ENCODE results near the gene LCLAT1.
"Not testable (repeated sequence)": the region's sequence is repeated elsewhere in the genome, so short reads cannot be mapped to it uniquely, and the experiment has no call there.

LCLAT1 gene

DNA sequence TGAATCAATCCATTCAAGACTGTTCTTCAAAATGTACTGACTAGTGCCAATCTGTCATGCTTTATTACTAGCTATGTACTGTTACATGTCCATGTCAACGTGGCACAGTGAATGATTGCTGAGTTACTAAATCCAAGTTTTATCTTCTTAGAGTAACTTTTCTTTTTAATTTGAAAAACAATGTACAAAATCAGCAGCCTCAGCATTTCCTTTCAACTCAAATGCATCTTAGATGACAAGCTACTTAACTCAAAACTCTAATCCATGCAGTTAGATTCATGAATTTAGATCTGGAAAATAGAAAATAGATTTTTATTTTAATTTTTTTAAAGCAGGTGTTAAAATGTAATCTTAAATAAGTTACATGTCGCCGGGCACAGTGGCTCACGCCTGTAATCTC is 186.0 kb downstream of the LCLAT1 start:
- H3K9me3 ChIP-seq (ENCODE audit: insufficient read depth, low read depth, low read length): no peaks in the 10 kb centered on the region
- H3K9ac ChIP-seq (ENCODE audit: low read depth, low read length): no peak overlapping the region
- H3K36me3 ChIP-seq (ENCODE audit: insufficient read depth, low read depth, low read length): no peaks in the 10 kb centered on the region
- no peak overlapping the region for H3K27ac ChIP-seq (ENCODE audit: low read length)
- H3K4me1 ChIP-seq (ENCODE audit: insufficient read depth, low read length): peaks cover 8% of the 10 kb centered on the region; the same call in 1 of the 2 replicates
- no peaks in the 10 kb centered on the region for H3K27me3 ChIP-seq (ENCODE audit: insufficient read depth, low read length)
- H3K4me3 ChIP-seq (ENCODE audit: low read length): no peak overlapping the region

DNA sequence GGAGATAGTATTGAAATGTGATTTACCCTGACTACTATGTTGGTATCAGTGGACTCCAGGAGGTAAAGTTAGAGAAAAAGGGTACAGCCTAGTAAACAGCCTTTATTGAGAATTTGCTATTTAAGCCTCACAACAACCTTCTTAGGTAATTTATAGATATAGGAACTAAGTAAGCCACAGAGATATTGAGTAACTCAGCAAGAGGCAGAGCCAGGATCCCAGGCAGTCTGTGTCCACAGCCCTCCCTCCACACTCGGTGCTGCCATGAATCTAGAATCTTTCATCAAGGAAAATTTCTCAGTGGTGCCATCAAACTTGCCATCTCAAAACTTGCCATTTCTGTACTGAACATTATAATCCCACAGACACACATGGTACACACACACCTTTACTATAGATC is 189.3 kb downstream of the LCLAT1 start:
- Histone ChIP-seq H3K9me3 (ENCODE audit: insufficient read depth, low read depth, low read length) (no peaks in the 10 kb centered on the region), H3K4me1 (ENCODE audit: insufficient read depth, low read length) (no peaks in the 10 kb centered on the region), H3K27ac (ENCODE audit: low read length) (no peak overlapping the region), H3K4me3 (ENCODE audit: low read length) (no peak overlapping the region), H3K9ac (ENCODE audit: low read depth, low read length) (no peak overlapping the region), H3K36me3 (ENCODE audit: insufficient read depth, low read depth, low read length) (peaks cover 13% of the 10 kb centered on the region), H3K27me3 (ENCODE audit: insufficient read depth, low read length) (no peaks in the 10 kb centered on the region)

DNA sequence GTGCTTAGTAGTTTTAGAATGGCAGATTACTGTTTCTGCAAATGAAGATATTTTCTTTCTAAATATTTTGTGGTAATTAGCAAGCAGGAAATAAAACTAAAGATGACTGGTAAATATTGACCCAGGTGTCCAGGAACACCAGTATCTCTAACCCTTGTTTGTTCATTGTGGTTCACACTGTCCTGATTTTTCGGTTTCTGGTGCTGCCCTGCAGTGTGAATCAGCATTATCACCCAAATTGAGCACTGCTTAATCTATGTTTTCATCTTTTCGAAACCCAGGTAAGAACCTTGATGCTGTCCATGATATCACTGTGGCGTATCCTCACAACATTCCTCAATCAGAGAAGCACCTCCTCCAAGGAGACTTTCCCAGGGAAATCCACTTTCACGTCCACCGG is 192.8 kb downstream of the LCLAT1 start:
- Histone ChIP-seq H3K36me3 (ENCODE audit: insufficient read depth, low read depth, low read length) (peaks cover 19% of the 10 kb centered on the region), H3K9me3 (ENCODE audit: insufficient read depth, low read depth, low read length) (no peaks in the 10 kb centered on the region), H3K4me3 (ENCODE audit: low read length) (no peak overlapping the region), H3K4me1 (ENCODE audit: insufficient read depth, low read length) (no peaks in the 10 kb centered on the region), H3K27me3 (ENCODE audit: insufficient read depth, low read length) (no peaks in the 10 kb centered on the region), H3K27ac (ENCODE audit: low read length) (no peak overlapping the region), H3K9ac (ENCODE audit: low read depth, low read length) (no peak overlapping the region)

DNA sequence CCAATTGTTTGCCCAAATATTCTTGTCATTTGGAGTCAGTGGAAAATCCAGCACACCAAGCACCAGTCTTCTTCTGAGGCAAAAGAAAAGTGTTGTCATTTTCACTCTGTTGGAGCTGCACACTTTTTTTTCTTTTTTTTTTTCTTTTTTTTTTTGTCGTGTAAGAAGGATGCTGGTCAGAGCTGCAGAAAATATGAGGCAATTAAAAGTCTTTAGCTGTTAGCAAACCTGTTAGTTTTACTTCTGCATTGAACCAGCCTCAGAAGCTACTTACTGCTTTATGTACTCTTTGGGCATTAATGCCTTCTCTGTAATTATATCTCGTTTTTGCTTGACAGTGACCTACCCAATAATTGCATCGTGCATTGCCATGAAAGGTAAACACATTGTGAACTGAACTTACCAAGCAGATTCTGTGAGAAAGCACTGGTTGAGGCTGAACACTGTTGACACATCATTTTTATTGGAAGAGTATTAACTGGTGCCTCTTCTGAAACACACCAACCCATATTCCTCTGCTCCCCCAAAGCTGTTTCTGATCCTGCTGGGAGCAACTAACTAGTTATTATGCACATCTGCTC is 194.8 kb downstream of the LCLAT1 start:
- H3K9me3 ChIP-seq (ENCODE audit: insufficient read depth, low read depth, low read length): no peaks in the 10 kb centered on the region
- no peak overlapping the region for H3K4me3 ChIP-seq (ENCODE audit: low read length)
- no peak overlapping the region for H3K9ac ChIP-seq (ENCODE audit: low read depth, low read length)
- peaks cover 19% of the 10 kb centered on the region for H3K36me3 ChIP-seq (ENCODE audit: insufficient read depth, low read depth, low read length)
- H3K4me1 ChIP-seq (ENCODE audit: insufficient read depth, low read length): no peaks in the 10 kb centered on the region
- no peaks in the 10 kb centered on the region for H3K27me3 ChIP-seq (ENCODE audit: insufficient read depth, low read length)
- H3K27ac ChIP-seq (ENCODE audit: low read length): no peak overlapping the region

DNA sequence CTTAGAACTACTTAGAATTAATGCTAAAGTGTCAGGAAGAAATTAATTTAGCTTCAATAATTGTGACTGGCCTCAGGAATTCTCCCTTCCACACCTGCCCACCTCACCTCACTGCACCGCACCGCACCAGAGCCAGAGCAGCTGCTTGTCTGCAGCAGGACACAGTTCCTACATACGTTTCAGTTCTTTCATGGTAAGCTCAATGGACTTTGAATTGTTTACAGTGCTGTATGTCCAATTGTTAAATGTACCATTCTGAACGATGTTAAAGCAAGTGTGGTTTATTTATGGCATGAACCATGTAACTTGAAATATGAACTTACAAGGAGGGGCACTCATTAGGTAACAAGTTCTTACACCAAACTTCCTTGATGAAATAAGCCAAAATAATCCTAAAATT is 196.0 kb downstream of the LCLAT1 start:
- H3K36me3 ChIP-seq (ENCODE audit: insufficient read depth, low read depth, low read length): peaks cover 19% of the 10 kb centered on the region
- not testable (repeated sequence) for H3K4me1 ChIP-seq (ENCODE audit: insufficient read depth, low read length); H3K9me3 ChIP-seq (ENCODE audit: insufficient read depth, low read depth, low read length); H3K9ac ChIP-seq (ENCODE audit: low read depth, low read length); H3K27me3 ChIP-seq (ENCODE audit: insufficient read depth, low read length); H3K27ac ChIP-seq (ENCODE audit: low read length); H3K4me3 ChIP-seq (ENCODE audit: low read length)

DNA sequence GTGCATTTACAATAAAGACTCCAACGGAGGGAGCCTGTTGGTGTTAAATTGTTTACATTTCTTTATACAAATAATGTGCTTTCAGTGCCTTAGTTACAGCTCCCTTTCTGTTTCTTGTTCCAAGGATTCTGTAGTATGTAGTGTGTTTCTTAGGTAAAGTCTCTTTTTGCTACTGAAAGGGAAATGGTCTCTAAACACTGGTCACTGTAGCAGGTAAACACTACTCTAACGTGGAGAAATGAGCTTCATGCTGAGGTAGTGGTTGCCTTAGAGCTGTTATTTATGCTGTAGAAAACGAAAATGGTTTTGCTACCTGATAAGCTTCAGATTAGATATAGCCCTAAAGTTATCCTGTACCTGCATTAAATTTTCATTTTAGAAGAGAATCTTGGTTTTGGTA is 196.6 kb downstream of the LCLAT1 start:
- Histone ChIP-seq H3K9me3 (ENCODE audit: insufficient read depth, low read depth, low read length) (no peaks in the 10 kb centered on the region), H3K9ac (ENCODE audit: low read depth, low read length) (no peak overlapping the region), H3K36me3 (ENCODE audit: insufficient read depth, low read depth, low read length) (peaks cover 19% of the 10 kb centered on the region), H3K4me1 (ENCODE audit: insufficient read depth, low read length) (no peaks in the 10 kb centered on the region), H3K27ac (ENCODE audit: low read length) (no peak overlapping the region), H3K4me3 (ENCODE audit: low read length) (no peak overlapping the region), H3K27me3 (ENCODE audit: insufficient read depth, low read length) (no peaks in the 10 kb centered on the region)

DNA sequence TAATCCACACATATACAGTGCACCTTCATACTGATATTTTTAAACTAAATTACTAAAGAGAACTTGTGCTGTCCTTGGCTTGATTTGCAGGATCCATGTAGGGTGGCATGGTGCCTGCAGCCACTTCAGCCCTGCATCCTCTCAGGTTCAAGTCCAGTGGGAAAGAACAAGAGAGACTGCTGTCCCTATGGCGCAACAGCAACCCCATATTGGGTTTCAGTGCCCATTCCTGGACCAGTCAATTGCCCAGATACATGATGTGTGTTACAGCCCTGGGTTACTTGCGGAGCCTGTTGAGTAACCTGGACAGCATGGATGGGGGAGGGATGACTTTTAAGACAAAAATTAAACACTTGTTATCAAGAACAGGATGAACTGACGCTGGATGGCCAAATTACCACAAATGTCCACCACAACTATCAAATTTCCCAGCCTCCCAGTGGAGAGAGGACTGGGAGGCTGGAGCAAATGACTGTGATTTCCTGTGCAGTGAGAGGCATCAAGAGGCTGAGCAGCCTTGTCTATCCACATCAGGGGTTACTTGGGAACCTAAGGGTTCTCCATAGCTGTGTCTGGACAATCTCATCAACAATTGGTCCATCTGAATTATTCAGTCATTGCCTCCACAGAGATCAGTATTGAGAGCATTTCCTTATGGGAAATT is 198.2 kb downstream of the LCLAT1 start:
- Histone ChIP-seq H3K36me3 (ENCODE audit: insufficient read depth, low read depth, low read length) (peaks cover 17% of the 10 kb centered on the region), H3K9me3 (ENCODE audit: insufficient read depth, low read depth, low read length) (no peaks in the 10 kb centered on the region), H3K4me1 (ENCODE audit: insufficient read depth, low read length) (no peaks in the 10 kb centered on the region), H3K9ac (ENCODE audit: low read depth, low read length) (no peak overlapping the region), H3K4me3 (ENCODE audit: low read length) (no peak overlapping the region), H3K27ac (ENCODE audit: low read length) (no peak overlapping the region), H3K27me3 (ENCODE audit: insufficient read depth, low read length) (no peaks in the 10 kb centered on the region)

DNA sequence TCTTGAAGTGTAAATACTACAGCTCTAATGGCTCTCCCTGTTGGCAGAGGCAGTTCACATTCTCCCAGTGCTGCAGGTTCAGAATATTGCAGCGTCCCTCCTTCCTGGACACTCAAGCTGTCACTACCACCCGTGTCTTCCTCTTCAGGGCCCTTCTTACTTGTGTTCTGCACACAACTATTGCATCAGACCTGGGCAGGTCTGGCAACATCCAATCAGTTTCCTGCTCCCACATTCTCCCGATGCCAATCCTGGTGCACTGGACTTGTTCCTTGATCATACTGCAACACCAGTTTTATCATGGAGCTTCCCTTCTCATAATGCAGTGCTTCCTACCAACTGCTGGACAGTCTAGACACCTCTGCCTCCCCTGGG is 198.7 kb downstream of the LCLAT1 start:
- H3K36me3 ChIP-seq (ENCODE audit: insufficient read depth, low read depth, low read length): peaks cover 13% of the 10 kb centered on the region; the same call in 1 of the 2 replicates
- H3K4me3 ChIP-seq (ENCODE audit: low read length): no peak overlapping the region
- H3K9me3 ChIP-seq (ENCODE audit: insufficient read depth, low read depth, low read length): no peaks in the 10 kb centered on the region
- no peak overlapping the region for H3K9ac ChIP-seq (ENCODE audit: low read depth, low read length)
- H3K4me1 ChIP-seq (ENCODE audit: insufficient read depth, low read length): no peaks in the 10 kb centered on the region
- H3K27me3 ChIP-seq (ENCODE audit: insufficient read depth, low read length): no peaks in the 10 kb centered on the region
- no peak overlapping the region for H3K27ac ChIP-seq (ENCODE audit: low read length)

DNA sequence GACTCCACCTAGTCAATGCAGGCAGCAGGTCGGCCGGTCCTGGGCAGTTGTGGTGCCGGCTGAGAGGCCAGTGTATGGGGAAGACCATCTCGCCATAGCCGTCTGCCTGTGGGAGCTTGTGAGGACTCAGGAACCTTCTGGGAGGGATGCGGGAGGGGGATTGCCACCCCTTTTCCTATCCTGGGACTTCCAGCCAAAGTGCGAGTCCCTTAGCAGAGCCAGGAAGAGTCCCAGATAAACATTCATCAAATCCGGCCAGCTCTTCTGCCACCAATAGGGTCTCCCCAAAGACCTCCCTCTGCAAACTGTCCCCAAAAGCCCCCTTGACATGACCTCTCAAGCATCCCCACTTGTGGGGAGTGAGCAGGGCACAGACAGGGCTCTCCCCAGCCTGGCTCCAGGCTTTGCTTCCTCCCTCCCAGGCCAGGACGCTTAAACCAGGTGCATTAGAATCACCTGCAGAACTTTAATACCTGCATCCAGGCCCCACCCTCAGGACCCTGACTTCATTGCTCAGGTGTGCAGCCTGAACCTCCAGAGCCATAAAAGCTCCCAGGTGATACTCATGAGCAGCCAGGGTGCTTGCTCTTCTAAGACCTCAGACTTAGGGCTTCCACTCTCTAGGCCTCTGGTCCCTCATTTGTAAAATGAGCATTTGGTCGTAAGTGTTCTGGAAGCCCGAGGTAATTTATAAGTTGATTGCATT is 200.9 kb downstream of the LCLAT1 start:
- Histone ChIP-seq H3K36me3 (ENCODE audit: insufficient read depth, low read depth, low read length) (no peaks in the 10 kb centered on the region), H3K27ac (ENCODE audit: low read length) (no peak overlapping the region), H3K27me3 (ENCODE audit: insufficient read depth, low read length) (peaks cover 2% of the 10 kb centered on the region; the same call in 1 of the 2 replicates), H3K4me1 (ENCODE audit: insufficient read depth, low read length) (peaks cover 14% of the 10 kb centered on the region), H3K9ac (ENCODE audit: low read depth, low read length) (no peak overlapping the region), H3K9me3 (ENCODE audit: insufficient read depth, low read depth, low read length) (no peaks in the 10 kb centered on the region), H3K4me3 (ENCODE audit: low read length) (no peak overlapping the region)

DNA sequence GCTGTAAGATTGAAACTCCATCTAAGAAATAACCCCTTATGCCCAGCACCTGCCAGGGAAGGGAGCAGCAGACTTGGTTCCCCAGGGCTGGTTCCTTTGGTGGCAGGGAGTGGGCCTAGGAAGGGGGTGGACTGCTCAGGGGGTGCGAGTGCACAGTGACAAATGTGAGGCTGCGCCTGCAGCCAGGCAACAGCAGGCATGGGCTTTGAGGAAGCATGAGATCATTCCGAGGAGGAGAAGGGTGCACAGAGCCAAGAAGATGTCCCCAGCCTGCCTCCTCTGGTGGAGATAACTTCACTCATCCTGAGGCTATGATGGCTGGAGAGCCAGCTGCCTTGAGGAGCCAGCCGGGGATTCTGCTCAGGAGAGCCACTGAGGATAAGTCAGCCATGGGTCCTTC is 202.2 kb downstream of the LCLAT1 start:
- H3K4me3 ChIP-seq (ENCODE audit: low read length): no peak overlapping the region
- no peaks in the 10 kb centered on the region for H3K9me3 ChIP-seq (ENCODE audit: insufficient read depth, low read depth, low read length)
- peaks cover 16% of the 10 kb centered on the region for H3K27me3 ChIP-seq (ENCODE audit: insufficient read depth, low read length)
- no peak overlapping the region for H3K9ac ChIP-seq (ENCODE audit: low read depth, low read length)
- peaks cover 18% of the 10 kb centered on the region for H3K4me1 ChIP-seq (ENCODE audit: insufficient read depth, low read length)
- no peaks in the 10 kb centered on the region for H3K36me3 ChIP-seq (ENCODE audit: insufficient read depth, low read depth, low read length)
- H3K27ac ChIP-seq (ENCODE audit: low read length): no peak overlapping the region

DNA sequence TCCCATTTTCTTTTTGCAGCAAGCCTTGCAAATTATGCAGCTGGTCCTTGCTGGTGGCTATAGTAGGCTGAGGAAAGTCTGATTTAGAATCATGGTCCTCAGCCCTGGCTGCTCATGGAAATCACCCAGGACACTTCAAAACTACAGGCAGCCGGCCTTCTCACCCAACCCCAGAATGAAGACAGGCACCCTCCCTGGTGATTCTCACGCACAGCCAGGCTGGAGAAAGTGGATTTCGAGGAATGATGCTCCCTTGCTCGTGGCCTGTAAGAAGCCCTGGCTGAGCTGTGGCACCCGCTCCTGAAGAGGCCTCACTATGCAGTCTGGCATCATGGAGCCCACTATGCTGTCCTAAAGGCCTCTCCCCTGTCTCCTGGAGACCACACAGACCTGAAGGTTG is 202.8 kb downstream of the LCLAT1 start:
- Histone ChIP-seq H3K27me3 (ENCODE audit: insufficient read depth, low read length) (peaks cover 16% of the 10 kb centered on the region), H3K9me3 (ENCODE audit: insufficient read depth, low read depth, low read length) (no peaks in the 10 kb centered on the region), H3K27ac (ENCODE audit: low read length) (no peak overlapping the region), H3K36me3 (ENCODE audit: insufficient read depth, low read depth, low read length) (no peaks in the 10 kb centered on the region), H3K4me3 (ENCODE audit: low read length) (no peak overlapping the region), H3K4me1 (ENCODE audit: insufficient read depth, low read length) (peaks cover 18% of the 10 kb centered on the region), H3K9ac (ENCODE audit: low read depth, low read length) (no peak overlapping the region)
